G401.6 (cell line): ENCODE data around the gene SMG6.
"Not testable (repeated sequence)": the region's sequence is repeated elsewhere in the genome, so short reads cannot be mapped to it uniquely, and the experiment has no call there.

ENCODE experiments used
- FAIRE-seq: peaks from 2 replicates; lab custom pipeline; 2012; peaks lifted over from hg19 to GRCh38; lab: Jason Lieb, UNC

Gene SMG6

GRCh38 chr17:2303204-2304188, at the start of gene SMG6, which contains the start of gene SRR:
Gene SMG6, minus strand, starts transcription at chr17:2303785. Its CDS starts 65 bp downstream, at chr17:2303720.
Gene SRR, plus strand, starts transcription at chr17:2303950. Its CDS starts 11,611 bp downstream, at chr17:2315561.
- FAIRE-seq = no peak

GRCh38 chr17:2351269-2351668, 47.7 kb upstream of the SMG6 start:
- no peak for FAIRE-seq

- FAIRE-seq = peak; percentile 37
Observed at GRCh38 chr17:2347805-2348685, 44.5 kb upstream of the SMG6 start.

DNA sequence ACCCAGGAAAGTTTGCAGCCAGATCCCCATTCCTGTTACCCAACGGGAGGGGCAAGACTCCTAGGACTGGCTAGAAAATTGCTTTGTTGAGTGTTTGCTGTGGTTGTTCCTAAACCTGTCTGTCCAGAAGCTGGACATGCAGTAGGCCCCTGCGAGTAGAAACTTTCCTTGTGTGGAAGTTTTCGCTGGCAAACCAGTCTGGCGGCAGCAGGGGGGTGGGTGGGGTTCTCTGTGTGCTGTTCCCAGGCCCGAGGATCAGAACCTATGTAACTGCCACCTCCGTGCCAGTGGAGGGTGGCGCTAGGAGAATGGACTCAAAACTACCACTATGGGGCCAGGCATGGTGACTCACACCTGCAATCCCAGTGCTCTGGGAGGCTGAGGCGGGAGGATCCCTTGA, 42.9 kb upstream of the SMG6 start:
- no peak for FAIRE-seq

DNA sequence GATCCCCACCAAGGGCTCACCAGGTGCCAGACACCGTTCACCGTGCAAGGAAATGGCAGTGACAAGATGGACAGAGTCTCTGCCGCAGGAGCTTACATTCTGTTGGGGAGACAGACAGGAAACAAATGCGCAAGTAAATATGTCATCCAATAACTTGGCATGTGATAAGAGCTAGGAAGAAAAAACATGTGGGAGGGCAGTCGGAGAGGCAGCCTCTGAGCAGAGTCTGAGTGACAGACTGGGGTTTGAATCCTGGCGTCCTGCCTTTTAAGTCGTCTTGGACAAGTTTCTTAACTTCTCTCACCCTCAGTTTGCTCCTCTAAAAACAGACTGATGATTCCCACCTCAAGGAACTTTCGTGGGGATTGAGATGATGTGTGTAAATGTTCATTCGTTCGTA, 40.9 kb upstream of the SMG6 start:
- FAIRE-seq = no peak

- no peak for FAIRE-seq
Observed at GRCh38 chr17:2343421-2343820, 39.8 kb upstream of the SMG6 start.

GRCh38 chr17:2338315-2338657, 34.7 kb upstream of the SMG6 start:
- FAIRE-seq = no peak

DNA sequence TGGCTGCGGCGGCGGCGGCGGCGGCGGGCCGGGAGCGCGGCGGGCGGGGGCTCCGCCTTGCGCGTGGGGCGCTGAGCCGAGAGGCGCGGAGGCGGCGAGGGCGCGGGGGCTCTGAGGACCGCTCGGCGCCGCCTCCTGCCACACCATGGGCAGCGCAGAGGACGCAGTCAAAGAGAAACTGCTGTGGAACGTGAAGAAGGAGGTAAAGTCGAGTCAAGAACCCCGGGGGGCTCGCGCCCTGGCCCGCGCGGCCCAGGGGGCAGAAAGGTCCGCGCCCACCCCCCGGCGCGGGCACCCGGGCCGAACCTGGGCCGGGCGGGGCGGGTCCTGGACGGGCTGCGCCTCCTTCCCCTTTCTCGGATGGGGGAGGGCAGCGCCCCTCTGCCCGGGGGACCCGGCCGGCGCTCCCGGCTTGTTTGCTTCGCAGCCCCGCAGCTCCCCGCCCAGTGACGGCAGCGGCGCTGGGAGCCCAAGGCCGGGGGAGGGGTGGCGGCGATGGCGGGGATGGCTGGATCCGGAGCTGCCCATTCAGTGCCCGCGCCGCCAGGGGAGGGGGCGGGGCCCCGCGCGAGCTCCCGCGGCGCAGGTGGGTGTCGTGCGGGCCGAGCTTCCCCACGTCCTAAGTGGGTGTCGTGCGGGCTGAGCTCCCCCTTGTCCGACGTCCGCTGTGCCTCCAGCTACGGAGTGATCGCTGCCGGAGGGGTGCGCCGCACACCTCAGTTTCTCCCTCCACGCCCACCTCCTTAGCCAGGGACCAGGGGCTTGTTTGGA, 34.1 kb upstream of the SMG6 start:
- FAIRE-seq = no peak

DNA sequence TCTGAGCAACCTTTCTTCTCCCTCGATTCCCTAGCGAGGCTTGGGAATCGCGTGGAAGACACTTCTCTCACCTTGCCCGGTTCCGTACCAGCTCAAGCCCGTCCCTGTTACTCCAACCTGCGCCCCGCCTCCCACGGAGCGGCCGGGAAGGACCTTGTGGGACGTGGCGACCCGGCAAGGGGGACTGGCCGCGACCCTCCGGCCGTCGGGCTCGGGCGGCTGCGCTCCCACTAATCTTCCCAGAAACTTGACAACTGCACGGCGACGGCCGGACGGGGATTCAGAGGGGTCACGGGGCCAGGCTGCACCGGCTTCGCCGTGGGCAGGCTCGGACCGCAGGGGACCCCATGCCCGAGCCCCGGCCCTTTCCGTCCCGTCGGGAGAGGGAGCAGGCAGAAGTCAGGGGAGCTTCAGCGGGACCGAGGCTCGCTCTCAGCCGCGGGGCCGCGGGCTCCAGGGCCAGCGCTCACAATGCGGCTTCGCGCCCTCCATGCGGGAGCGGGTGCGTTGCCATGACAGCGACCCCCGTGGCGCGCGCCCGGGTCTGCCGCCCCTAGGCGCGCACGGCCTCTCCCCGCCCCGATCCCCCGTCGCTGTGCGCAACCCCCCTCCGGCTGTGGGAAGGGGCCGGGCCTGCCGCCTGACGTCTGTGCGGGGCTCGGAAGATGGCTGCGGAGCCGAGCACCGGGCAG, 33.4 kb upstream of the SMG6 start, which contains the start of gene SGSM2:
SGSM2 (plus strand) TSS at position 650 of the 692 bp plus-strand sequence. CDS start 188 bp downstream, outside the sequence.
- FAIRE-seq = no peak

DNA sequence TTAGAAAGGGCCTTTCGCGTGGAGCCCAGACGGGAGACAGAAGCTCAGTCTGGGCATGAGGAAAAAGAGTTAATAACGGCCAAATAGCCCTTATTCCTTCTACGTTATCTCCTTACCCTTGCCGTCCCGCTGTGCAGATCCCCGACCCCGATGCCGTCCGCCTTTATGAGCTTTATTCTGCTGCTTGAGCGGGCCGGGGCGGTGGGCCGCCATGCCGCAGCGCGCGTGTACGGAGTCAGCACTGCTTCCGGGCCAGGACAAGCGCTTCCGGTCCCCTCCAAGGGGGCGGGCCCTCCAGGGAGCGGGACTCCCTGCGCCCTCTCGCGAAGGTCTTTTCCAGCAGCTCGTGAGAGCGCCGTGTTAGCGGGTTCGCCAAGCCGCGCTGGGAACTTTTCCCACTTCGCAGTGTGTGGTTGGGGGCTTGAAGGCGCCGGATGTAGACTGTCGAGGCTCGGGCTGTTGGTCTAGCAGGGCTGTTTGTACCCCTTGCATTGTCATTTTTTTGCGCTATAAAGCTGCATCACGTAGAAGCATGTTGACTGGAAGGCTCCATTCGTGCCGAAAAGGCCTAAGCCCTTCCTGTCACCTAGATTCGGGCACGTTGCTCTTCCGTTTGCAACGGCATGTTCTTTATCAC, 32.7 kb upstream of the SMG6 start, which contains the start of gene TSR1:
TSR1 (minus strand) TSS at position 243 of the 637 bp plus-strand sequence; CDS start at position 213, 30 bp downstream.
- peak; percentile 91 for FAIRE-seq

- FAIRE-seq = no peak
Observed at GRCh38 chr17:2335726-2336214, 32.2 kb upstream of the SMG6 start.

- no peak for FAIRE-seq
Observed at GRCh38 chr17:2331303-2331702, 27.7 kb upstream of the SMG6 start.

DNA sequence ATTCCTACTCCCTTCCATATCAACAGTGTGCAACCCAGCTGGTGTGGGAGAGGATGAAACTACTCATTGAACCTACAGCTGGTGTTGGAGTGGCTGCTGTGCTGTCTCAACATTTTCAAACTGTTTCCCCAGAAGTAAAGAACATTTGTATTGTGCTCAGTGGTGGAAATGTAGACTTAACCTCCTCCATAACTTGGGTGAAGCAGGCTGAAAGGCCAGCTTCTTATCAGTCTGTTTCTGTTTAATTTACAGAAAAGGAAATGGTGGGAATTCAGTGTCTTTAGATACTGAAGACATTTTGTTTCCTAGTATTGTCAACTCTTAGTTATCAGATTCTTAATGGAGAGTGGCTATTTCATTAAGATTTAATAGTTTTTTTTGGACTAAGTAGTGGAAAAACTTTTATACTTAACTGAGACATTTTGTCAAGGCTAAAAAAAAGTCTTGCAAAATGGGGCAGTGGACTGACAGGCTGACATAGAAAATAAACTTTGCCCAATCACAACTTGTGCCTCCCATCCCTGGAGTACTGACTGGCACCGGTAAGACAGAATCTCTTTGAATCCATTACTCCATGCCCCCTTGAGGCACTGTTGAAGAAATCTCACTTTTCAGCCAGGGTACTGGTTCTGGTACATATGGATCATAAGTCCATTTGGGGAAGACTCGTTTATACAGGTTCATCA, 20.2 kb upstream of the SMG6 start:
- no peak for FAIRE-seq

- no peak for FAIRE-seq
Observed at GRCh38 chr17:2321399-2321798, 17.8 kb upstream of the SMG6 start.

- FAIRE-seq = no peak
Observed at GRCh38 chr17:2319051-2319450, 15.5 kb upstream of the SMG6 start.

GRCh38 chr17:2317796-2318195, 14.2 kb upstream of the SMG6 start:
- FAIRE-seq = no peak

DNA sequence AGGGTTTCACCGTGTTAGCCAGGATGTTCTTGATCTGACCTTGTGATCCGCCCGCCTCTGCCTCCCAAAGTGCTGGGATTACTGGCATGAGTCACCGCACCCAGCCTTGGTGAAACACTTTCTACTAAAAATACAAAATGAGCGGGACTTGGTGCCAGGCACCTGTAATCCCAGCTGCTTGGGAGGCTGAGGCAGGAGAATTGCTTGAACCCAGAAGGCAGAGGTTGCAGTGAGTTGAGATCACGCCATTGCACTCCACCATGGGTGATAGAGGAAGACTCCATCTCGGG, 13.3 kb upstream of the SMG6 start:
- not testable (repeated sequence) for FAIRE-seq

DNA sequence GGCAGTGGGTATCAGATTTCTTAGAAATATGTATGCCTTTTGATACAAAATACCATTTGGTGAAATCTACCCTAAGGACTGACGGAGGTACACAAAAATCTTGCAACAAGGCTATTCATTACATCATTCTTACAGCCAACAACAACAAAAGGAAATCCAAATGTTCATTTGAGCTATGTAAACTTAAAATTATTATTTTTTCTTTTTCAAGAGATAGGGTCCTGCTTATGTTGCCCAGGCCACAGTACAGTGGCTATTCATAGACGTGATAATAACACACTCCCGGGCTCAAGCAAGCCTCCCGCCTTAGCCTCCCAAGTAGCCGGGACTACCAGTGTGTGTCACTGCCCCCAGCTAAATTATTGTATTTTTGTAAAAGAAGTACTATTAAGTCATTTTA, 9.2 kb upstream of the SMG6 start:
- FAIRE-seq = no peak

- FAIRE-seq = no peak
Observed at GRCh38 chr17:2309338-2310154, 6.0 kb upstream of the SMG6 start.
